MV-4-11 (cell line): Measurements from ENCODE around the gene OR2AE1.
A peak's percentile ranks its signal among the peaks of the same experiment; 100 is the strongest.

Source experiments
- DNase-seq: peaks from one replicate; lab custom pipeline; 2025; lab: John Stamatoyannopoulos, UW

OR2AE1 gene

GRCh38 chr7:99855236-99855635 lies 21.6 kb downstream of the OR2AE1 start:
- no peak for DNase-seq

DNA sequence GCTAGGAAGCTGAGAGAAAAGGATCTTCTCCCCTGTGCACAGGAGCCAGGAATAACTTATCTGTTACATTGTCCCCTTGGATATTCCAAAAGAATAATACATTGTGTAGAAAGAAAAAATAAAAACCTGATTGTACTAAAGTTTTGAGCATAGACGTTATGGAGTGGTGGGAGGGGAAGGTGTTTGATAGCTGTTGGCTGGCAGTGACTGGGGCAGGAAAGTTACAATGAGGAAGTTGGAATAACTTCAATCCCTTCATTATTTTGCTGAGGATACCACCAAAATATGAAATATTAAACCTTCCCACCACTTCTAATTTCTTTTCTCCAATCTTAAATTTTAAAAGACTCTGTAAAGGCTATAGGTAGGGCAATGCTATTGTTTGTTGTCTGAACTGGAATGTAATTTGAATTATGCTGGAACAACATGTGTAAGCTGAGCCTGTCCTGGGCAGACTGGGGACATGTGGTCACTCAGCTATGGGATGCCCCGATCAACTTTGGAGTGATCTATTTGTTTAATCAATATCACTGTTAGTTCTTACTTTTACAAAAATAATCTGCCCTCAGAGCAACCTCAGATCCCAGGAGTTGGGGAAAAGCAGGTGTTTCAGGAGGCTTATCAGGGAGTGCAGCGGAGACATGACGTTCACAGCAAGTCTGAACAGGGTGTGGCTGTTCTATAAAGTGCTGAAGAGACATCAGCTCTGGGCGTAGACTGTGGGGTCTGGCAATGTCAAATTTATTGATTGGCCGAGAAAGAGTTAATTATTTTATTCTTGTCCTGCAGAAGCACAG lies 28.2 kb downstream of the OR2AE1 start:
- DNase-seq: no peak

DNA sequence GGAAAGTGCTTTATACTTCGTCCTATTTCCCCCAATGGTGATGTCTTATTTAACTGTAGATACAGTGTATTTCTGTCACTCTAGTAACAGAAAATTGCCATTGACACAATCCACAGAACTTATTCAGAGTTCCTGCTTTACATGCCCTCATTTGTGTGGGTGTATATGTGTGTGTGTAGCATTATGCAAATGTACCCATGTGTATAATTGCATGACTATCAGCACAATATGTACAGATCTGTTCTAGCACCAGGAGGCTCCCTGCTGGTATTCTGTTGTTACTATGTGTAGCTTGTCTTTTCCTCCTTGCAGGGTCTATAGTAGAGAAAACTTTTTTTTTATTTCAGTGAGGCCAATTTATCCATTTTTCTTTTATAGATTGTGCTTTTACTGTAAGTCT lies 32.5 kb downstream of the OR2AE1 start:
- no peak for DNase-seq

DNA sequence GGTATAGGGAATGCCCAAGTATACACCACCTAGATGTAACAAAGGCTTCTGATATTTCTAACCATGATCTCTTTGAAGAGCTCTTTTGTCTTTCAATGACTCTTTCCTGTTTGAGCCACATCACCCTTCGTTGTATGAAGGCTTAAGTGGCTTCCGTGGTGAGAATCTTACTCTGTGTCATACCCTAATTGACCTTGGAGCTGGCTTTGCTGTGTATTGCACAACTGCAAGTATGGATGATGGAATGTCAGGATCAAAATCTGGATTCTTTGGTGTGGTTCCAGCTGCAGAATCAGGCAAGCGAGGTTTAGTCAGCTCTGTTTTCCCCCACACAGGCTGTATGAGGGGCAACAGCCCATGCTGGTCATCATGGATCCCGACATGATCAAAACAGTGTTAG lies 33.0 kb downstream of the OR2AE1 start:
- peak; percentile 24 for DNase-seq

- no peak for DNase-seq
Observed at GRCh38 chr7:99842926-99843325, 33.9 kb downstream of the OR2AE1 start.

- no peak for DNase-seq
Observed at GRCh38 chr7:99840136-99840869, 36.5 kb downstream of the OR2AE1 start.

- no peak for DNase-seq
Observed at GRCh38 chr7:99839287-99840021, 37.4 kb downstream of the OR2AE1 start.

DNA sequence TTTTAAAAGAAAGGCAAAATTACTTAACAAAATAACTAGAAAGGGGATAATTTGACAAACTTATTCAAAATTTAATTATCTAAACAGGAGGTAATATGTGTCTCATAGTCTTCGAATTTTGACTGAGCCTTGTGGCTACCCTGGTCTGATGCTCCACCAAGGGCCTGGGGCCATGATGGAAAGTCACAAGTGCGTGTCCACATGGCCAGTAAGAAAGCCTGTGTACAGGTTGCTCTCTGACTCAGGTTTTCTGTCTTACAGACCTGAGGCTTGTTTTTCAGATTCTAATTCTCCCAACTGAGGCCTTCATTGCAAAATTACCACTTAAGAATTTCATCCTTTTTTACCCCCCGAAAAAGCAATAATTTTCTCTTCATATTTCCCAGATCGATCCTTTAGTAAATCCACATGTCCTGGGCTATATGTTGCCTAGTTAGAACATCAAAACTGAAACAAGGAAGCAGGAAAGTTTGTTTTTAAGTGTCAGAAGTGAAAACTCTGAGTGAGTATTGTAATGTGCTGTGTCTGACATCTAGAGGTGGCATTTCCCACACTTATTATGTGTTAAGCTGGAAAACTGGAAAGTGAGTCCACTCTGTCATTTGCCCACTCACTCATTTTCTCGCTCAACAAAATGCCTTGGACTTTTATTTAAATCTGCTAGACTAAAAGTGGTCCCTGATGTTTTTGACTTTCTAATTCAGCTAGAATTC lies 39.0 kb downstream of the OR2AE1 start:
- peak; percentile 66 for DNase-seq

- DNase-seq: no peak
Observed at GRCh38 chr7:99835189-99835588, 41.6 kb downstream of the OR2AE1 start.

DNA sequence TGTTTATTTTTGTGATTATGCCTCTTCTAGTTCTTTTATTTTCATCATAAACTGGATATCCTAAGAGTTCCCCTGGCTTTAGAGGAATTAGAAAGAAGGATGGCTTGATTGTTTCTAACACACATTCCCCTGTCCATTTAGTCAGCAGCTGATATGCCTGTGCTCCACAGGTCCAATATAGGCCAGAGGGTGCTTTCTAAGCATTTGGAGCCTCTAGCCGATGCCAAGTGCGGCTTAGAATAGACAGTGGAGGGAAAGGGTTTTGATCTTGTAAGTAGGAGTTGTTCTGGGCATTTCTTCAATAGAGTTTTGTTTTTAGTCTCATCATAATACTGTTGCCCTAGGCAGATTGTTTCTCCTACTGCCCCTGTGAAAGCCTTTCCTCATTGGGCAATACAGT lies 42.5 kb downstream of the OR2AE1 start:
- DNase-seq: no peak

GRCh38 chr7:99833289-99833877 lies 43.5 kb downstream of the OR2AE1 start:
- peak; percentile 28 for DNase-seq

- no peak for DNase-seq
Observed at GRCh38 chr7:99831595-99831994, 45.2 kb downstream of the OR2AE1 start.

- DNase-seq: no peak
Observed at GRCh38 chr7:99829524-99830160, 47.2 kb downstream of the OR2AE1 start.

GRCh38 chr7:99828811-99829210 lies 48.0 kb downstream of the OR2AE1 start:
- no peak for DNase-seq

DNA sequence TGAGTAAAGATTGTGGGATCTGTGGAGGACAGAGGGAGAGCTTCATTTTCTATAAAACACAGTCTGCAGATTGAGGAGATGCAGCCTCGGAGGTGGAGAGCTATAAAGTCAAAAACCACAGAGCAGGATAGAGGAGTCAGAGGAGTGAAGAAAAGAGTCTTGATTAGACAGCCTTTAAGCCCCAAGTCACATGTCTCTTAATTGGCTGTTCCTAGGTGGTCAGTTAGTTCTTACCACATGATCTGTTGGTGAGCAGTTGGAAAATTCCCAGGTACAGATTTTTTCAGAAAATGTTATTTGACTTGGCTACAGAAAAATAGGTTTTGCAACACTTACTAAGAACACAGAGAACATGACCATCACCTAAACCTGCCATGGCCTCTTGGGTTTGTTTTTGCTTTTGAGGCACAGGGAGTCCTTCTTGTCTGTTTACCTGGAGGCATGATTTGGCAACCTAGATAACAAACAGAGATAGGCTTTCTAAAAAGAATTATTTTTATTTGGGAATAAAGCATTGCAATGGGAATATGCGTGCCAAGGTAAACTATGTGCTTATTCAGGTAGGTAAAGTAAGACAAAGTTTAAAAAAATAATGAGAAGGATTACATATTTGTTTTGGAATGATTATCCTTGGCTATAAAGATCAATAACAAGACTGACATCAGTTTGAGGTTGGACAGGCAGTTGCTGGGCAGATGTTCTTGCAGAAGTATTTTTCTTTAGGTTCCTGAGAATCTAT lies 49.6 kb downstream of the OR2AE1 start:
- DNase-seq: no peak
